ENCODE data around the gene DMXL2.

Gene DMXL2, protein sequence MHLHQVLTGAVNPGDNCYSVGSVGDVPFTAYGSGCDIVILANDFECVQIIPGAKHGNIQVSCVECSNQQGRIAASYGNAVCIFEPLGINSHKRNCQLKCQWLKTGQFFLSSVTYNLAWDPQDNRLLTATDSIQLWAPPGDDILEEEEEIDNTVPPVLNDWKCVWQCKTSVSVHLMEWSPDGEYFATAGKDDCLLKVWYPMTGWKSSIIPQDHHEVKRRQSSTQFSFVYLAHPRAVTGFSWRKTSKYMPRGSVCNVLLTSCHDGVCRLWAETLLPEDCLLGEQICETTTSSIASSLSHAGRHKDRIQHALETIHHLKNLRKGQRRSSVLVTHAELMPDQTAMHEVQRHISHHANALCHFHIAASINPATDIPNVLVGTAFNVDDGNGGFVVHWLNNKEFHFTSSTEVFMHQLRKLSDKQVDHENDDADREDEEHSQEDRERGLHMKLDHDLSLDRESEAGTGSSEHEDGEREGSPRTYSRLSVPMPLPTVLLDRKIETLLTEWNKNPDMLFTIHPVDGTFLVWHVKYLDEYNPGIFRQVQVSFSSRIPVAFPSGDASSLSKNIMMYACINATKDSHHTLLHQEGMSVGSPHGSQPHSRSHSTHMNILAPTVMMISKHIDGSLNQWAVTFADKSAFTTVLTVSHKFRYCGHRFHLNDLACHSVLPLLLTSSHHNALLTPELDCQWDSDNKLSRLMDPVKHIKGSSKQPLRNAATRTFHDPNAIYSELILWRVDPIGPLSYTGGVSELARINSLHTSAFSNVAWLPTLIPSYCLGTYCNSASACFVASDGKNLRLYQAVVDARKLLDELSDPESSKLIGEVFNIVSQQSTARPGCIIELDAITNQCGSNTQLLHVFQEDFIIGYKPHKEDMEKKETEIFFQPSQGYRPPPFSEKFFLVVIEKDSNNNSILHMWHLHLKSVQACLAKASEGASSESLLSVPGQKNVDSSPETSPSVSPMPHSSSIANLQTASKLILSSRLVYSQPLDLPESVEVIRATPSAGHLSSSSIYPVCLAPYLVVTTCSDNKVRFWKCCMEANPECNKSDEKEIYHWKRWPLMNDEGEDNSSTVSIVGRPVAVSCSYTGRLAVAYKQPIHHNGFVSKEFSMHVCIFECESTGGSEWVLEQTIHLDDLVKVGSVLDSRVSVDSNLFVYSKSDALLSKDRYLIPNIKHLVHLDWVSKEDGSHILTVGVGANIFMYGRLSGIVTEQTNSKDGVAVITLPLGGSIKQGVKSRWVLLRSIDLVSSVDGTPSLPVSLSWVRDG (N-terminal part only)

DNA sequence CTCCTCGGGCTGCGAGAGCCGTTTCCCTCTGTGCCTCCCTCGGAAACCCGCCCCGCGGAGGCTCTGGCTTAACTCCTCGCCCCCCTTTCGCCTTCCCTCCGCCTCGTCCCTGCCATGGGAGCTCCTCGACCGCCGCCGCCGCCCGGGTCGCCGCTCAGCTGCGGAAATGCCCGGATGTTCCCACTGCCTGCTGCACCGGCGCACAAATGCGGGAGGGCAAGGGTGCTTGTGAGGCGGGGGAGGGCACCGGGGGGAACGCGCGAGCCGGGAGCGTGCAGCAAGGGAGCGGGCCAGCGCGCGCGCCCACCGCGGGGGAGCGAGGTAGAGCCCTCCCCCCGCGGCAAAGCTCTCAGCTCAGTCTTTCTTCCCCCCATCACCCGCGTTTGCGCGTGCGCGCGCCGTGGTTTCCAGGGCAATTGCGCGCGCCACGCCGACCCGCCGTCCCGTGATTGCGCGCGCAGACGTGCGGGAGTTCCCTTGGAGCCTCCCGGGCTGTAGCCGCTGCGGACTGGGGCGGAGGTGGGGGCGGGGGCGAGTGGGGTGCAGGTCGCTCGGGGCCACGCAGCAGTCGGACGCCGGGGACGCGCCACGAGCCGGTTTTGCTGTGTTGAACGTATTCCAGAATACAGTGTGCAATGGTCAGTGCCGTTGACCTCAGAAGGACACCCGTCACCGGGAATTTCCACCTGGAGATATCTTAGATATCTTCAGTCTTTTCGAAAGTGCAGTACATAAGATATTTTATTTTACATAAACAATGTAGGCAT lies at the start of gene DMXL2:
TSS of gene DMXL2 (minus strand) at position 168 of the 767 bp plus-strand sequence. CDS start 226 bp downstream, outside the sequence.
- H3K36me3 ChIP-seq (ENCODE audit: control insufficient read depth in 2 of 2, insufficient read depth in 1 of 2, low read length in 2 of 2), result no peaks in the 10 kb centered on the region
- H3K4me3 ChIP-seq (ENCODE audit: low read depth, low read length), result peak within 1 kb of the TSS; percentile 74
- no peaks in the 10 kb centered on the region for H3K9me3 ChIP-seq (ENCODE audit: control insufficient read depth, insufficient read depth, low read depth, low read length)
- ChIA-PET CTCF (interaction anchor here (2.1 kb wide), 1 partner anchor 154 kb away, joined by 5 read pairs; no protein-coding TSS in a partner anchor), POLR2A (interaction anchor here (0.8 to 1.0 kb wide), 2 partner anchors 86 to 349 kb away, joined by 4 to 9 read pairs; partner anchors contain the start of gene LEO1)
- peak within 1 kb of the TSS; percentile 65 for H3K27ac ChIP-seq (ENCODE audit: extremely low read depth, low read depth, low read length)
- peaks cover 4% of the 10 kb centered on the region; the same call in 1 of the 2 replicates for H3K4me1 ChIP-seq (ENCODE audit: control insufficient read depth, insufficient read depth, low read length)
- no peak for TF ChIP-seq ZNF549 (tag by site-specific recombination; IDR thresholded peaks at IDR 0.05)
- TF ChIP-seq ZNF341 (tag by site-specific recombination; IDR thresholded peaks at IDR 0.05; ENCODE audit: low read depth), result peak; percentile 49
- TF ChIP-seq ZNF23 (tag by site-specific recombination; IDR thresholded peaks at IDR 0.05; ENCODE audit: borderline replicate concordance), result no peak
- TF ChIP-seq ZNF621 (tag by site-specific recombination; IDR thresholded peaks at IDR 0.05), result no peak
- 0 out of 2 replicates have a peak, but pooled peaks have one; percentile 6 for TF ChIP-seq EGR2 (tag by site-specific recombination; IDR thresholded peaks at IDR 0.05; ENCODE audit: low read depth)
- TF ChIP-seq FEZF1 (tag by site-specific recombination; IDR thresholded peaks at IDR 0.05), result no peak
- TF ChIP-seq ZNF146 (tag by site-specific recombination; IDR thresholded peaks at IDR 0.05), result no peak
- TF ChIP-seq ZNF768 (tag by site-specific recombination; IDR thresholded peaks at IDR 0.05), result no peak
- no peak for TF ChIP-seq ZNF561 (tag by site-specific recombination; IDR thresholded peaks at IDR 0.05; ENCODE audit: borderline replicate concordance)
- no peak for TF ChIP-seq ZNF837 (tag by site-specific recombination; IDR thresholded peaks at IDR 0.05)
- TF ChIP-seq ZNF366 (tag by site-specific recombination; conservative IDR thresholded peaks at IDR 0.05), result peak; percentile 88
- no peak for TF ChIP-seq GFI1B (tag by site-specific recombination; IDR thresholded peaks at IDR 0.05)
- TF ChIP-seq, protein P1, sequence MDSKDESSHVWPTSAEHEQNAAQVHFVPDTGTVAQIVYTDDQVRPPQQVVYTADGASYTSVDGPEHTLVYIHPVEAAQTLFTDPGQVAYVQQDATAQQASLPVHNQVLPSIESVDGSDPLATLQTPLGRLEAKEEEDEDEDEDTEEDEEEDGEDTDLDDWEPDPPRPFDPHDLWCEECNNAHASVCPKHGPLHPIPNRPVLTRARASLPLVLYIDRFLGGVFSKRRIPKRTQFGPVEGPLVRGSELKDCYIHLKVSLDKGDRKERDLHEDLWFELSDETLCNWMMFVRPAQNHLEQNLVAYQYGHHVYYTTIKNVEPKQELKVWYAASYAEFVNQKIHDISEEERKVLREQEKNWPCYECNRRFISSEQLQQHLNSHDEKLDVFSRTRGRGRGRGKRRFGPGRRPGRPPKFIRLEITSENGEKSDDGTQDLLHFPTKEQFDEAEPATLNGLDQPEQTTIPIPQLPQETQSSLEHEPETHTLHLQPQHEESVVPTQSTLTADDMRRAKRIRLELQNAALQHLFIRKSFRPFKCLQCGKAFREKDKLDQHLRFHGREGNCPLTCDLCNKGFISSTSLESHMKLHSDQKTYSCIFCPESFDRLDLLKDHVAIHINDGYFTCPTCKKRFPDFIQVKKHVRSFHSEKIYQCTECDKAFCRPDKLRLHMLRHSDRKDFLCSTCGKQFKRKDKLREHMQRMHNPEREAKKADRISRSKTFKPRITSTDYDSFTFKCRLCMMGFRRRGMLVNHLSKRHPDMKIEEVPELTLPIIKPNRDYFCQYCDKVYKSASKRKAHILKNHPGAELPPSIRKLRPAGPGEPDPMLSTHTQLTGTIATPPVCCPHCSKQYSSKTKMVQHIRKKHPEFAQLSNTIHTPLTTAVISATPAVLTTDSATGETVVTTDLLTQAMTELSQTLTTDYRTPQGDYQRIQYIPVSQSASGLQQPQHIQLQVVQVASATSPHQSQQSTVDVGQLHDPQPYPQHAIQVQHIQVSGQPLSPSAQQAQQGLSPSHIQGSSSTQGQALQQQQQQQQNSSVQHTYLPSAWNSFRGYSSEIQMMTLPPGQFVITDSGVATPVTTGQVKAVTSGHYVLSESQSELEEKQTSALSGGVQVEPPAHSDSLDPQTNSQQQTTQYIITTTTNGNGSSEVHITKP (tag by site-specific recombination; IDR thresholded peaks at IDR 0.05), result peak; percentile 61; the same call in 1 of the 2 replicates
- TF ChIP-seq ZNF501 (tag by site-specific recombination; IDR thresholded peaks at IDR 0.05), result no peak
- TF ChIP-seq YY2 (tag by site-specific recombination; IDR thresholded peaks at IDR 0.05), result no peak
- no peak for TF ChIP-seq ZNF174 (tag by site-specific recombination; IDR thresholded peaks at IDR 0.05)
- TF ChIP-seq, protein P2, sequence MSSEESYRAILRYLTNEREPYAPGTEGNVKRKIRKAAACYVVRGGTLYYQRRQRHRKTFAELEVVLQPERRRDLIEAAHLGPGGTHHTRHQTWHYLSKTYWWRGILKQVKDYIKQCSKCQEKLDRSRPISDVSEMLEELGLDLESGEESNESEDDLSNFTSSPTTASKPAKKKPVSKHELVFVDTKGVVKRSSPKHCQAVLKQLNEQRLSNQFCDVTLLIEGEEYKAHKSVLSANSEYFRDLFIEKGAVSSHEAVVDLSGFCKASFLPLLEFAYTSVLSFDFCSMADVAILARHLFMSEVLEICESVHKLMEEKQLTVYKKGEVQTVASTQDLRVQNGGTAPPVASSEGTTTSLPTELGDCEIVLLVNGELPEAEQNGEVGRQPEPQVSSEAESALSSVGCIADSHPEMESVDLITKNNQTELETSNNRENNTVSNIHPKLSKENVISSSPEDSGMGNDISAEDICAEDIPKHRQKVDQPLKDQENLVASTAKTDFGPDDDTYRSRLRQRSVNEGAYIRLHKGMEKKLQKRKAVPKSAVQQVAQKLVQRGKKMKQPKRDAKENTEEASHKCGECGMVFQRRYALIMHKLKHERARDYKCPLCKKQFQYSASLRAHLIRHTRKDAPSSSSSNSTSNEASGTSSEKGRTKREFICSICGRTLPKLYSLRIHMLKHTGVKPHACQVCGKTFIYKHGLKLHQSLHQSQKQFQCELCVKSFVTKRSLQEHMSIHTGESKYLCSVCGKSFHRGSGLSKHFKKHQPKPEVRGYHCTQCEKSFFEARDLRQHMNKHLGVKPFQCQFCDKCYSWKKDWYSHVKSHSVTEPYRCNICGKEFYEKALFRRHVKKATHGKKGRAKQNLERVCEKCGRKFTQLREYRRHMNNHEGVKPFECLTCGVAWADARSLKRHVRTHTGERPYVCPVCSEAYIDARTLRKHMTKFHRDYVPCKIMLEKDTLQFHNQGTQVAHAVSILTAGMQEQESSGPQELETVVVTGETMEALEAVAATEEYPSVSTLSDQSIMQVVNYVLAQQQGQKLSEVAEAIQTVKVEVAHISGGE (tag by site-specific recombination; conservative IDR thresholded peaks at IDR 0.05; ENCODE audit: low read depth), result peak; percentile 81
- TF ChIP-seq, protein P3, sequence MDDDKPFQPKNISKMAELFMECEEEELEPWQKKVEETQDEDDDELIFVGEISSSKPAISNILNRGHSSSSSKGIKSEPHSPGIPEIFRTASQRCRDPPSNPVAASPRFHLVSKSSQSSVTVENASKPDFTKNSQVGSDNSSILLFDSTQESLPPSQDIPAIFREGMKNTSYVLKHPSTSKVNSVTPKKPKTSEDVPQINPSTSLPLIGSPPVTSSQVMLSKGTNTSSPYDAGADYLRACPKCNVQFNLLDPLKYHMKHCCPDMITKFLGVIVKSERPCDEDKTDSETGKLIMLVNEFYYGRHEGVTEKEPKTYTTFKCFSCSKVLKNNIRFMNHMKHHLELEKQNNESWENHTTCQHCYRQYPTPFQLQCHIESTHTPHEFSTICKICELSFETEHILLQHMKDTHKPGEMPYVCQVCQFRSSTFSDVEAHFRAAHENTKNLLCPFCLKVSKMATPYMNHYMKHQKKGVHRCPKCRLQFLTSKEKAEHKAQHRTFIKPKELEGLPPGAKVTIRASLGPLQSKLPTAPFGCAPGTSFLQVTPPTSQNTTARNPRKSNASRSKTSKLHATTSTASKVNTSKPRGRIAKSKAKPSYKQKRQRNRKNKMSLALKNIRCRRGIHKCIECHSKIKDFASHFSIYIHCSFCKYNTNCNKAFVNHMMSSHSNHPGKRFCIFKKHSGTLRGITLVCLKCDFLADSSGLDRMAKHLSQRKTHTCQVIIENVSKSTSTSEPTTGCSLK (tag by site-specific recombination; IDR thresholded peaks at IDR 0.05), result no peak
- TF ChIP-seq ZNF223 (tag by site-specific recombination; IDR thresholded peaks at IDR 0.05), result no peak
- no peak for TF ChIP-seq ZNF571 (tag by site-specific recombination; IDR thresholded peaks at IDR 0.05)
- no peak for TF ChIP-seq RBAK (tag by site-specific recombination; IDR thresholded peaks at IDR 0.05)
